NCI-H1048 (cell line): ENCODE data around the gene IGSF23.

ENCODE experiments used
- DNase-seq: peaks from one replicate; lab custom pipeline; 2025; lab: John Stamatoyannopoulos, UW

Gene IGSF23

DNA sequence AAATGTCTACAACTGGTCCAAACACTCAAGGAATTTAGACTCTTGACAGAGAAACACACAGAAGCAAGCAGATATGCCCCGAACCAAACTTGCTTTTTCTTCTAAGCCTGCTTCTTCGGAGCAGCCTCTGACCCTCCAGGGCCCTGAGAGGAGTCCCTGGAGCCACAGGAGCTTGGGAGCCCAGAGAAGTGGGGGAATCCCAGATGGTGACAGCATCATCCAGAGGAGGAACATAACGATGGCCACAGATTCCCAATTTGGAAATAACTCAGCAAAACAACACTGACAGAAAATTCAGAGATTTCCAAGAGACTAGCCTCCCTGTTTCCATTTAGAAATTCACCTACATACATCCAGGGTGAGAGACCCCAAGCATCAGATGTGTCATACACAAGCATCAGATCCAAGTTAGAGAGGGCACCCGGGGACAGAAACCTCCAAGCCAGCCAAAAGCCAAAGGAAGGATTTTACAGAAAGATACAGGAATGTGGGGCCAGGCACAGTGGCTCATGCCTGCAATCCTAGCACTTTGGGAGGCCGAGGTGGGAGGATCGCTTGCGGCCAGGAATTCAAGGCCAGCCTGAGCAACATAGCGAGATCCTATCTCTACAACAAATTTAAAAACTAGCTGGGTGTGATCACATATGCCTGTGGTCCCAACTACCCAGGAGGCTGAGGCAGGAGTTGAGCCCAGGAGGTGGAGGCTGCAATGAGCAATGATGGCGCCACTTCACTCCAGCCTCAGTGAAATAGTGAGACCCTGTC, 28.3 kb downstream of the IGSF23 start:
- DNase-seq = no peak

DNA sequence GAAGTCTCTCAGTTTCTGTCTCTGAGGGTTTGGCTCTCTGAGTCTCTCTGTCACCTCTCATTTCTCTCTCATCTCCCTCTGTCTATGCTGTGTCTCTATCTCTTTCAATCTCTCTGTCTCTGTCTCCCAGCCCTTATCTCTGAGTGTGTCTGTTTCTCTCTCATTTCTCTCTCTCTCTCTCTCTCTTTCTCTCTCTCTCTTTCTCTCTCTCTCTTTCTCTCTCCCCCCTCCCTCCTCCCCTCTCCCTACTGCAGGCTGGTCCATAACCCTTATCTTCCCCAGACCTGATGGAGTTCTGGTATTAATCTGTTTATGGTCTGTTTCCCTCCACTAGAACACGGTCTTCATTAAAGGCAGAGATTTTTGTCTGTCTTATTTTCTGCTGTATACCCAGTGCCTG, 29.0 kb downstream of the IGSF23 start:
- DNase-seq = no peak

DNA sequence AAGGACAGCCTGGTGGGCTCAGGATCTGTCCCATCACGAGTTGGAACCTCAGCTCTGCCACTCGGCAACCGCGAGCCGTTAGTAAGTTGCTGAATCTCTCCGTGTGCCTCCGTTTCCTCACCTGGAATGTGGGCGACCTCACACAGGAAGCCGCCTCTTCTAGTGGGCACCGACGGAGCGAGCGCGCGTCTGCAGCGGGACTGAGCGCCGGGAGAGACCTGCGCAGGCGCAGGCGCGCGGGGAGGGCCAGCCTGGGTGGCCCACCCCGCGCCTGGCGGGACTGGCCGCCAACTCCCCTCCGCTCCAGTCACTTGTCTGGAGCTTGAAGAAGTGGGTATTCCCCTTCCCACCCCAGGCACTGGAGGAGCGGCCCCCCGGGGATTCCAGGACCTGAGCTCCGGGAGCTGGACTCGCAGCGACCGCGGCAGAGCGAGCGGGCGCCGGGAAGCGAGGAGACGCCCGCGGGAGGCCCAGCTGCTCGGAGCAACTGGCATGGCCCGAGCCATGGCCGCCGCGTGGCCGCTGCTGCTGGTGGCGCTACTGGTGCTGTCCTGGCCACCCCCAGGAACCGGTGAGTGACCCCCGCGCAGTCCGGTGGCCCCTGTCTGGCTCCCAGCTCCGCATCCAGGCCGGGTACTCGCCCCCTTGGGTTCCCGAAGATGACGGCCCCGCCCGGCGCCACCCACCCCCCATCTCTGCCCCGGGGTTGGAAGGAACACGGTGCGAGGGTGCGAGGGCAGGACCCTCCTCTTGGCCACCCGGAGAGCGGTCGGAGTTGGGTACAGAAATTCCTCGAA, 30.4 kb downstream of the IGSF23 start, which contains the start of gene PVR:
TSS of gene PVR (plus strand) at position 306 of the 797 bp plus-strand sequence. CDS start at position 493, 187 bp downstream.
- DNase-seq = peak; percentile 27

DNA sequence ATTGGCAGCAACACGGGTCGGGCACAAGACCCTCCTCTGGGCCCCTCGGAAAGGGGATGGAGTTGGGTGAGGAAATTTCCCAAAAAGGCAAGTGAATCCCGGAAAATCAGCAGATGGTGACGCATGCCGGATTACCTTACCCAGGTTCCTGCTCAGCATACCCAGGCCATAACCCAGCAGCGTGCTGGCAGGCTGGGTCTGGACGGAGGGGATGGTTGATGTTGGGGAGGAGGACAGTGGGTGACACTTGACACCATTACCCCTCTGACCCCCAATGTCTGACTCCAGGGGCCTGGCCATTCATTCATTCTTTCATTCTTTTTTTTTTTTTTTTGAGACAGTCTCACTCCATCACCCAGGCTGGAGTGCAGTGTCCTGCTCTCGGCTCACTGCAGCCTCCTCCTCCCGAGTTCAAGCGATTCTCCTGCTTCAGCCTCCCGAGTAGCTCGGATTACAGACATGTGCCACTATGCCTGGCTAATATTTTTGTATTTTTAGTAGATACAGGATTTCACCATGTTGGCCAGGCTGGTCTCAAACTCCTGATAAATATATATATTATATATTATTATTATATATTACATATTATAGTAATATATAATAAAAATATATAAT, 31.1 kb downstream of the IGSF23 start:
- DNase-seq = no peak

DNA sequence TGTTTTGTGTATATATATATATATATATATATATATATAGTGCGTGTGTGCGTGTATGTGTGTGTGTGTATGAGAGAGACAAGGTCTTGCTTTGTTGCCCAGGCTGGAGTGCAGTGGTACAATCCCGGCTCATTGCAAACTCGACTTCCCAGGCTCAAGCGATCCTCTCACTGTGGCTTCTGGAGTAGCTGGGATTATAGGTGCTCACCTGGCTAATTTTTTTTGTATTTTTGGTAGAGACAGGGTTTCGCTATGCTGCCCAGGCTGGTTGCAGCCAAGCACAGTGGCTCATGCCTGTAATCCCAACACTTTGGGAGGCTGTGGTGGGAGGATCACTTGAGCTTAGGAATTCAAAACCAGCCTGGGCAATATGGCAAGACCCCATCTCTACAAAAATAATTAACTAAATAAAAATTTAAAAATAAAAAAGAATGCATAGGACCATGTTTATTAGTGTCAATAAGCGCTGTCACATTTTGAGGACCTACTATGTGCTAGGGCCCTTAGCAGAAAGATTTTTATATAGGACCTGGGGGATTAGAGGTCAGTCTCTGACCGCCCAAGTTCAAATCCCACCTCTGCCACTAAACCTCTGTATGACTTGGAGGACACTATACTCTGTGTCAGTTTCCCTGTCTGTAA, 32.2 kb downstream of the IGSF23 start:
- no peak for DNase-seq

DNA sequence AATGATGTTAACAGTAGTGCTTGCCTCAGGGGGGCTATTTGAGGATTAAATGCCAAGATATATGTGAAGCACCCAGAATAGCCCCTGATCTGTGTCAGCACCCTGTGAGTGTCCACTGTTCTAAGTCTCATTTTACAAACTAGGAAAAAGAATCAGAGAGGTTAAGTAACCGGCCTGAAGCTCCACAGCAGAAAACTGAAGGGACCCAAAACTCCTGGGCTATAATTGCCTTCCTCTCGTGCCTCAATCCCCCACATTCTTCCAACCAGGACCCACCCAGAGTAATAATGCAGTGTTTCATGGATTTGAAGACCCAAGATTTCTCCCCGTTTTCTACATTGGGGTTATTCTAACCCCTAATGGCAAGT, 32.7 kb downstream of the IGSF23 start:
- DNase-seq = no peak

DNA sequence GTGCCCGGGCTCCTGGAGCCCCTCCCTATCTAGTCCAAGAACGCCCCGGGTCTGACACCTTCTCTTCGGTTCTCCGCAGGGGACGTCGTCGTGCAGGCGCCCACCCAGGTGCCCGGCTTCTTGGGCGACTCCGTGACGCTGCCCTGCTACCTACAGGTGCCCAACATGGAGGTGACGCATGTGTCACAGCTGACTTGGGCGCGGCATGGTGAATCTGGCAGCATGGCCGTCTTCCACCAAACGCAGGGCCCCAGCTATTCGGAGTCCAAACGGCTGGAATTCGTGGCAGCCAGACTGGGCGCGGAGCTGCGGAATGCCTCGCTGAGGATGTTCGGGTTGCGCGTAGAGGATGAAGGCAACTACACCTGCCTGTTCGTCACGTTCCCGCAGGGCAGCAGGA, 33.8 kb downstream of the IGSF23 start:
- no peak for DNase-seq

DNA sequence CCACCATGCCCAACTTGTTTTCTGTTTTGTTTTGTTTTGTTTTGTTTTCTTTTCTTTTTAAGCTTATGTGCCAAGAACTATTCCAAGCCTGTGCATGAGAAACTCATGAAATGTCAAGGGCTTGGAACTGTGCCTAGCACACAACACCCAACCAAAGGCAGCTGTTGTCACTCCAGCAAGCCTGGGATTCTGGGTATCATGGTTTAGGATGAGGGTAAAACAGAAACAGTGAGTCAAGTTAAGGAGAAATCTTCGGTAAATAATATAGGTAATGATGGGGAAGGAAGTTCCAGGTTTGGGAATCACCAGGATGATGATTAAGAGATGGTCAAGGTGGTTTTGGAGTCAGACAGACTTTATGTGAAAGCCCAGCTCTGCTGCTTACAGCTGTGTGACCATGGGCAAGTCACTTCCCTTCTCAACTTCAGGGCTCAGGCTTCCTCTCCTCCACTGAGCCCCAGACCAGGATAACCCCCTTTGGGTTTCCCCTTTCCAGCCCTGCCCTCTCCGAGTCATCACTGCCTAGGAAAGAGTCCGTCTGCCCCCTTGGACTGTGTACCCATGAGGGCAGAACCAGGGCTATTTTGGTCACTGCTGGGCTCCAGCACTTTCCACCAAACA, 35.4 kb downstream of the IGSF23 start:
- DNase-seq = no peak

DNA sequence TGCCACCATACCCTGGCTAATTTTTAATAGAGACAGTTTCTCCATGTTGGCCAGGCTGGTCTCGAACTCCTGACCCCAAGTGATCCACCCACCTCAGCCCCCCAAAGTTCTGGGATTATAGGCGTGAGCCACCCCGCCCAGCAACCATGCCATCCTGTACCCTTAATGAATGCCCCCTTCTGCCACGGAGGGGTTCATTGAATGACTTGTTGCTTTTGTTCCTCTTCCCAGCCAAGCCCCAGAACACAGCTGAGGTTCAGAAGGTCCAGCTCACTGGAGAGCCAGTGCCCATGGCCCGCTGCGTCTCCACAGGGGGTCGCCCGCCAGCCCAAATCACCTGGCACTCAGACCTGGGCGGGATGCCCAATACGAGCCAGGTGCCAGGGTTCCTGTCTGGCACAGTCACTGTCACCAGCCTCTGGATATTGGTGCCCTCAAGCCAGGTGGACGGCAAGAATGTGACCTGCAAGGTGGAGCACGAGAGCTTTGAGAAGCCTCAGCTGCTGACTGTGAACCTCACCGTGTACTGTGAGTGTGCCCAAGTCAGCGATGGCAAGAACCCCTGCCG, 36.3 kb downstream of the IGSF23 start:
- DNase-seq = no peak

DNA sequence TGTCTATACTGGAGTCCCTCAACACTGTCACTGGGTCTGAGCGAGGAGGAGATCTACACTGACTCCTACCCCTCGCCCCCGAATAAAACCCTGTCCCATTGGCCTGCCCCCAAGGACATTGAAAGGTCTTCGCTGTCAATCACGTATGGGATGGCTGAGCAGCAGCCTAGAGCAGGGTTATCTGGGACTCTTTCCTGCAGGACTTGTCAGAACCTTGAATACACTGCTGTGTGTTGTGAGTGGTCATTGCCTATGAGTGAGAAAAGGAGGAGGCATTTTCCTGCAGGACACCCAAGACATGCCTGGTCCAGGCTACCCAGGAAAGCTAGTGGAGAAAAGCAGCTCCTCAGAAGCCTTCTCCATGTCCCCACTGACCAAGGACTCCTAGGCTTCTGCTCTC, 40.0 kb downstream of the IGSF23 start:
- DNase-seq = no peak

DNA sequence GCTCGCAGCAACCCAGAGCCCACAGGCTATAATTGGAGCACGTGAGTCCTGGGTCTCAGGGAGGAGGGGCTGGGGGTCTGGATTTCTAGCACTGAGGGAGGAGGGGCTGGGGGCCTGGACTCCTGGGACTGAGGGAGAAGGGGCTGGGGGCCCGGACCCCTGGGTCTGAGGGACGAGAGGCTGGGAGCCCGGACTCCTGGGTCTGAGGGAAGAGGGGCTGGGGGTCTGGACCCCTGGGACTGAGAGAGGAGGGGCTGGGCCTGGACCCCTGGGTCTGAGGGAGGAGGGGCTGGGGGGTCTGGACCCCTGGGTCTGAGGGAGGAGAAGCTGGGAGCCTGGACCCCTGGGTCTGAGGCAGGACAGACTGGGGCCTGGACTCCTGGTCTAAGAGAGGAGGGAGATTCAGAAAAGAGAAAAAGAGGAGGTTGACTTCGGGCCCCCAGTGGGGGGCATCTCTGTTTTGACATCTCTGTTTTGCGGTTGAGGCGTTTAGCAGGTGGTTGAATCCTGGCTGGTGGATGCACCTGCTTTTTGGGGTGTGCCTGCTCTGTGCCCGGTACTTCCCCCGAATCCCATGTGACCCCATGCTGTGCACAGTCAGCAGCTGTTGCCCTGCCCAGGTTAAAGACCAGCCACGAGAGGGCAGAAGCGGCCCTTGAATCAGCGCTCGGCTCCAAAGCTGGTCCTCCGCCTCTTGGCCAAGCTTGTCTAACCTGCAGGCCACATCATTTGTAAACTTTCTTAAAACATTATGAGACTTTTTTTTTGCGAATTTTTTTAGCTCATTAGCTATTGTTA, 40.8 kb downstream of the IGSF23 start:
- no peak for DNase-seq

DNA sequence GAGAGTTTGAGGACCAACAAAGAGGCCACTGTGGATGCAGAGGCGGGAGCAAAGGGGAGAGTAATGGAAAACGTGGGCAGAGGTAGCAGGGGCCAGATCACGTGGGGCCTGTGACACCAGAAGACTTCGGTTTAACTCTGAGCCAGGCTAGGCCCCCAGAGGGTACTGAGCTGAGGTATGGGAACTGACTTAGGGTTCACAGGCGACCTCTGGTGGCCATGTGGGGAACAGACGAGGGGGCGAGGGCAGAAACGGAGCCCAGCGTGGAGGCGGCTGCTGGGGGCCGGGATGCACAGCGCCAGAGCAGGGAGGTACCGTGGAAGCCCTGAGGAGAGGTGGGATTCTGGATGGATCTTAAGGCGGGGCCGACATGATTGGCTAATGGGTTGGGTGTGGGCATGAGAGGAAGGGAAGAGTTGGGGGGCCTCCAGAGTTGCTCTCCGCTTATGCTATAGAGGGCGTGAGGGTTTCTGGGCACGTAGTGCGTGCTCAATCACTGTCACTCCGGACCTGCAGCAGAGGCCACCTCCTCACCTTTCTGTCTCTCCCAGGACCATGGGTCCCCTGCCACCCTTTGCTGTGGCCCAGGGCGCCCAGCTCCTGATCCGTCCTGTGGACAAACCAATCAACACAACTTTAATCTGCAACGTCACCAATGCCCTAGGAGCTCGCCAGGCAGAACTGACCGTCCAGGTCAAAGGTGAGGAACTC, 44.0 kb downstream of the IGSF23 start:
- DNase-seq = peak; percentile 15

DNA sequence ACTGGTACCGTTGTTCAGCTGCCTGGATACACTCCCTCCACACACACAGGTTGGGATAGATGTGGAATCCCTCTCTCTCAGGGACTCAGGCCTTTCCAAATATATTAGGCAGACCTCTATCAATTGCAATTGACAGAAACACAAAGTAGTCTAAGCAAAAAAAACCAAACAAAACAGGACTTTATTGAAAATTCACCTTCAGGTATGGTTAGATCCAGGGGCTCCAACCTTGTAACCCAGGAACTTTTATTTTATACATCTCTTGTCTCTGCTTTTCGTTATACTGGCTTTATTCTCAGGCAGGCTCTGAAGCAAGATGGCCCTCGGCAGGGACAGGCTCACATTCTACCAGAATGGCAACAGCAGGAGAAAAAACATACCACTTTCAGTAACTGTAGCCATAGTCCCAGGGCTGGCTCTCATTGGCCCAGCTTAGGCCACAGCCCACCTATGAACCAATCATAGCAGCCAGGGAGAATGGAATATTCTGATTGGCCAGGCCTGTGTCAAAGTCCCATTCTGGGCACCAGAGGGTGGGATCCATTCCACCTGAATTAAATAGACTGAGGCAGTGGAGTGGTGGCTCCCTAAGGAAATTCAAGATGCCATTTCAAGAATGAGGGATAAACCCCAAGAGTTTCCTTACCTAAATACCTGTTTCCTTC, 44.8 kb downstream of the IGSF23 start:
- DNase-seq = no peak

DNA sequence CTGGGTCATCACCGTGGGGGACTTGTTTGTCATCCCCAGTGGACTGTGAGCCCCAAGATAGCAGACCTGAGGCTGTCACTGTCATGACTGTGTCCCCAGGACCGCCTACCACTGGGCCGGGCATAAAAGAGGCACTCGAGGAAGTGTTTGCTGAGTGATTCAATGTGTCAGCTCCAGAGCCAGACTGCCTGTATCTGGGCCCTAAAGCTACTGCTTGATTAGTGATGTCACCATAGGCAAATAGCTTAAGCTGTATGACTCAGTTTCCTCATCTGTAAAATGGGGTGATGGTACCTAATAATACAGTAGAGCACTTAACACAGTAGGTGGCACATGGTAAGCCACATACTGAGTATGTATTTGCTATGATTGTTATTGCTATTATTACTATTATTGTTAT, 46.7 kb downstream of the IGSF23 start:
- DNase-seq = no peak

DNA sequence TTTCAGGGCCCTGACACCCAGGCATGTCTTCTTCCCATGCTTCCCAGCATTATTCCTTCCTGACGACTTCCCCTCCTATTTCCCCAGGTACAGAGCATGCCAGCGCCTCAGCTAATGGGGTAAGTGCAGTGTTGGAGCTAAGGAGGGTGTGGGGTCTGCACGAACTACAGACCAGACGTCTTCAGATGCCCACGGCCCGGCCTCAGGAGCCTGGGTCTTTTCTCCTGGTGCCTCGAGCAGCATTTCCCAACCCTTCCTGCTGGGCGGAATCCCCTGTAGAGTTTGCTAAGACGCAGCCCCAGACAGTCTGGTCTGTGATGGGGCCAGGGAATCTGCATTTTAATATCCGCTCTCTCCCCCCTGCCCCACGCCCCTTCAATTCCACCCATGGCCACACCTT, 47.8 kb downstream of the IGSF23 start:
- no peak for DNase-seq

DNA sequence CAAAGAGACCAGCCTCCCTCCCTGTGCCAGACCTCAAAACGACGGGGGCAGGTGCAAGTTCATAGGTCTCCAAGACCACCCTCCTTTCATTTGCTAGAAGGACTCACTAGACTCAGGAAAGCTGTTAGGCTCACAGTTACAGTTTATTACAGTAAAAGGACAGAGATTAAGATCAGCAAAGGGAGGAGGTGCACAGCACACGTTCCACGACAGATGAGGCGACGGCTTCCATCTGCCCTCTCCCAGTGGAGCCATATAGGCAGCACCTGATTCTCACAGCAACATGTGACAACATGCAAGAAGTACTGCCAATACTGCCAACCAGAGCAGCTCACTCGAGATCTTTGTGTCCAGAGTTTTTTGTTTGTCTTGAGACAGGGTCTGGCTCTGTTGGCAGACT, 48.5 kb downstream of the IGSF23 start:
- no peak for DNase-seq

DNA sequence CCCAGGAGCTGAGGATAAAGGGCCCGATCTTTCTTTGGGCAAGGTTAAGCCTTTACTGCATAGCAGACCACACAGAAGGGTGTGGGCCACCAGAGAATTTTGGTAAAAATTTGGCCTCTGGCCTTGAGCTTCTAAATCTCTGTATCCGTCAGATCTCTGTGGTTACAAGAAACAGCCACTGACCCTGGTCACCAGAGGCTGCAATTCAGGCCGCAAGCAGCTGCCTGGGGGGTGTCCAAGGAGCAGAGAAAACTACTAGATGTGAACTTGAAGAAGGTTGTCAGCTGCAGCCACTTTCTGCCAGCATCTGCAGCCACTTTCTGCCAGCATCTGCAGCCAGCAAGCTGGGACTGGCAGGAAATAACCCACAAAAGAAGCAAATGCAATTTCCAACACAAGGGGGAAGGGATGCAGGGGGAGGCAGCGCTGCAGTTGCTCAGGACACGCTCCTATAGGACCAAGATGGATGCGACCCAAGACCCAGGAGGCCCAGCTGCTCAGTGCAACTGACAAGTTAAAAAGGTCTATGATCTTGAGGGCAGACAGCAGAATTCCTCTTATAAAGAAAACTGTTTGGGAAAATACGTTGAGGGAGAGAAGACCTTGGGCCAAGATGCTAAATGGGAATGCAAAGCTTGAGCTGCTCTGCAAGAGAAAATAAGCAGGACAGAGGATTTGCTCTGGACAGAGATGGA, 49.5 kb downstream of the IGSF23 start:
- no peak for DNase-seq

DNA sequence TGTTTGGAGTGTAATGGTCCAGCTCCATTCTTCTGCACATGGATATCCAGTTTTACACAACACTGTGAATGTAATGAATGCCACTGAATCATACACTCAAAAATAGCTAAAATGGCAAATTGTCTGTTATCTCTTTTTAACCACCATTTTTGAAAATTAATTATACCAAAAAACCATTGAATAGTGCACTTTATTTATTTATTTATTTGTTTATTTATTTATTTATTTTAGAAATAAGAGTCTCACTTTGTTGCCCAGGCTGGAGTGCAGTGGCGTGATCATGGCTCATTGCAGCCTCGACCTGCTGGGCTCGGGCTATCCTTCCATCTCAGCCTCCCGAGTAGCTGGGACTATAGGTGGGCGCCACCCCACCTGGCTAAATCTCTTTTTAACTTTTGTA, 50.6 kb downstream of the IGSF23 start:
- DNase-seq = no peak

DNA sequence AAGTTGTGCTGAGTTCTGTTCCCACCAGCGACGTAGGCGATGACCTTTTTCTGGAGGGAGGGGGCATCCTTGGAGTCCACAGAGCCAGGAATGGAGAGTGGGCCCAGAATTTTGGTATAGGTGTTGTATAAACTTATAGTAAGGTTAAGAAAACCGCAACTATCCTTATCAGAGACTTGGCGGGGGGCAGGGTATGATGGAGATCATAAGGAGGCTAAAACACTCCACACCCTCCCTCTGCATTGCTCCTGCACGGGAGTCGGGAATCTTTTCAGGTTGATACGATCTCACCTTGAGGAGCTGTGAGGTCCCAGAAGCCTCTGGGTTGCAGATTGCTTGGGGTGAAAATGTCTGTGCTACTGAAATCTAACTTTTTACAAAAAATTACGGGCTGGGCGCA, 51.6 kb downstream of the IGSF23 start:
- DNase-seq = no peak
